ENCODE data around the gene PLPP4. TPM values are rescaled to one million over a fixed set of nuclear protein-coding genes. Genes with fewer than 3 reads are reported as not detected.

PLPP4 gene
- total RNA-seq, 1 donor from 2014 or later: not detected

GRCh38 chr10:120539076-120539475 lies 82.0 kb downstream of the PLPP4 start:
- Mint-ChIP-seq H3K4me1 (no peaks in the 10 kb centered on the region), H3K27ac (no peak overlapping the region), H3K36me3 (ENCODE audit: low read depth) (no peaks in the 10 kb centered on the region), H3K27me3 (peaks cover 2% of the 10 kb centered on the region), H3K9me3 (peaks cover 11% of the 10 kb centered on the region), H3K4me3 (no peak overlapping the region)
- no peak for TF ChIP-seq CTCF (IDR thresholded peaks at IDR 0.05)
- ChIA-PET POLR2A (no interaction called here), CTCF (no interaction called here)
- no peak for DNase-seq
- ATAC-seq (ENCODE audit: low read depth): no peak
- intact Hi-C loops (cut with micrococcal nuclease): no loop called here

- peaks cover 2% of the 10 kb centered on the region for H3K27me3 Mint-ChIP-seq
- H3K9me3 Mint-ChIP-seq: peaks cover 2% of the 10 kb centered on the region
- DNase-seq: no peak
- no peak overlapping the region for H3K4me3 Mint-ChIP-seq
- no peak for TF ChIP-seq CTCF (IDR thresholded peaks at IDR 0.05)
- no peaks in the 10 kb centered on the region for H3K4me1 Mint-ChIP-seq
- no peak for ATAC-seq (ENCODE audit: low read depth)
- CTCF ChIA-PET: no interaction called here
- no peaks in the 10 kb centered on the region for H3K36me3 Mint-ChIP-seq (ENCODE audit: low read depth)
- intact Hi-C loops (cut with micrococcal nuclease): no loop called here
- H3K27ac Mint-ChIP-seq: no peak overlapping the region
- POLR2A ChIA-PET: no interaction called here
These were observed 83.5 kb downstream of the PLPP4 start for GRCh38 chr10:120540486-120540885.

GRCh38 chr10:120541984-120542383 lies 85.0 kb downstream of the PLPP4 start:
- H3K36me3 Mint-ChIP-seq (ENCODE audit: low read depth): no peaks in the 10 kb centered on the region
- ChIA-PET CTCF (no interaction called here), POLR2A (no interaction called here)
- no peaks in the 10 kb centered on the region for H3K9me3 Mint-ChIP-seq
- intact Hi-C loops (cut with micrococcal nuclease): no loop called here
- DNase-seq (no peak), ATAC-seq (ENCODE audit: low read depth) (no peak)
- H3K4me3 Mint-ChIP-seq: no peak overlapping the region
- H3K27me3 Mint-ChIP-seq: peaks cover 2% of the 10 kb centered on the region
- no peak overlapping the region for H3K27ac Mint-ChIP-seq
- no peaks in the 10 kb centered on the region for H3K4me1 Mint-ChIP-seq
- TF ChIP-seq CTCF (IDR thresholded peaks at IDR 0.05): no peak

- ChIA-PET CTCF (no interaction called here), POLR2A (no interaction called here)
- Mint-ChIP-seq H3K27me3 (no peaks in the 10 kb centered on the region), H3K4me3 (no peak overlapping the region), H3K9me3 (no peaks in the 10 kb centered on the region), H3K4me1 (no peaks in the 10 kb centered on the region), H3K36me3 (ENCODE audit: low read depth) (no peaks in the 10 kb centered on the region), H3K27ac (no peak overlapping the region)
- no peak for TF ChIP-seq CTCF (IDR thresholded peaks at IDR 0.05)
- ATAC-seq (ENCODE audit: low read depth) (no peak), DNase-seq (no peak)
- intact Hi-C loops (cut with micrococcal nuclease): no loop called here
These were observed 85.6 kb downstream of the PLPP4 start for GRCh38 chr10:120542591-120542990.

- Mint-ChIP-seq H3K4me3 (no peak overlapping the region), H3K36me3 (ENCODE audit: low read depth) (no peaks in the 10 kb centered on the region), H3K27ac (no peak overlapping the region), H3K27me3 (no peaks in the 10 kb centered on the region), H3K9me3 (peaks cover 2% of the 10 kb centered on the region), H3K4me1 (no peaks in the 10 kb centered on the region)
- no peak for TF ChIP-seq CTCF (IDR thresholded peaks at IDR 0.05)
- no peak for DNase-seq
- ChIA-PET CTCF (no interaction called here), POLR2A (no interaction called here)
- ATAC-seq (ENCODE audit: low read depth): no peak
- intact Hi-C loops (cut with micrococcal nuclease): no loop called here
These were observed 86.3 kb downstream of the PLPP4 start for GRCh38 chr10:120543291-120543690.
